AG04449 (cell line): Measurements from ENCODE around the gene UBASH3A.

Experiments
- CTCF ChIA-PET: fragments of 350-600 bp; formaldehyde crosslinking; extraction: SDS; loops from one replicate; lab custom pipeline; 2021; ENCODE audit warnings: antibody characterized with exemption; lab: Yijun Ruan, JAX
- POLR2A ChIA-PET: fragments of 400-600, 350-600 bp; formaldehyde crosslinking; extraction: SDS; loops from one replicate; lab custom pipeline; 2020; ENCODE audit warnings: antibody characterized with exemption, inconsistent platforms; lab: Yijun Ruan, JAX
- DNase-seq: peaks from one replicate; pipeline ENCODE4 v3.0.0-alpha.2; 2010; ENCODE audit warnings: low read depth, low spot score
- H3K4me3 ChIP-seq: 2 replicates; pipeline ENCODE4 v1.5.1; 2011; ENCODE audit warnings: low read depth, mild to moderate bottlenecking, control low read depth, low read length
- CTCF ChIP-seq: IDR thresholded peaks from one replicate; pipeline ENCODE4 v1.5.1; 2011; ENCODE audit warnings: mild to moderate bottlenecking, moderate library complexity, low read length, control low read depth, inconsistent platforms; ENCODE audit not compliant: insufficient read depth; ENCODE audit errors: missing control alignments

Gene UBASH3A

GRCh38 chr21:42475526-42476387 is 72.1 kb downstream of the UBASH3A start:
- ChIA-PET POLR2A (no interaction called here), CTCF (no interaction called here)
- TF ChIP-seq CTCF = no peak
- DNase-seq = no peak
- H3K4me3 ChIP-seq = no peak overlapping the region

DNA sequence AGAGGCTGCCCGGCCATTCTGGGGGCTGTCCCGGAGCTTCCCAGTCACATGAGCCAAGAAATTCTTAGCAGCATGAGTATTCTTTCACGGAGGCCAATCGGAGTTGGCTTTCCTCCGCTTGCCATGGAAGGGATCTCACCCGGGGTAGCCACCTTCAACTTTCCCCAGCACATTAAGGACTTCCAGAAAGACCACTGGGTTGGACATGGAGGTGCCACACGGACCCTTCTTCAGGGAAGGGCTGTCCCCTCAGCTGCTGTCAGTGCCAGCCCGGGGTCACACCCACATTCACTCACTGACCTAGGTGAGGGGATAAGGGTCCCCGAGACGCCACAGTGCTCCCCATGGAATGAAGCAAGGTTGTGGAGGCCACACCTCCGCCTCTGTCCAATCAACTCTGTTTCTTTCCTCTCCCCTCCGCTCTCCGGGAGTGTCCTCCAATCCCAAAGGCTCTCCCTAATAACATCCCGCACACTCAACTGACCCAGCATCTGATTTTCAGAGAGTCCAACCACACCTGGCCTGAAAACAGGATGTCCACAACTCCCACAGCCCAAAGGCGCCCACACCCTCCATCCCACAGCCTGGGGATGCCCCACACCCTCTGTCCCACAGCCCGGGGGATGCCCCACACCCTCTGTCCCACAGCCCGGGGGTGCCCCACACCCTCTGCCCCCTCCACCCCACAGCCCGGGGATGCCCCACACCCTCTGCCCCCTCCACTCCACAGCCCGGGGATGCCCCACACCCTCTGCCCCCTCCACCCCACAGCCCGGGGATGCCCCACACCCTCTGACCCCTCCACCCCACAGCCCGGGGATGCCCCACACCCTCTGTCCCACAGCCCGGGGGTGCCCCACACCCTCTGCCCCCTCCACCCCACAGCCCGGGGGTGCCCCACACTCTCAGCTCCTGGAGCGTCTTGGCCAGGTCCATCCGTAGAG is 73.0 kb downstream of the UBASH3A start:
- TF ChIP-seq CTCF = no peak
- DNase-seq = no peak
- ChIA-PET CTCF (no interaction called here), POLR2A (no interaction called here)
- no peak overlapping the region for H3K4me3 ChIP-seq

DNA sequence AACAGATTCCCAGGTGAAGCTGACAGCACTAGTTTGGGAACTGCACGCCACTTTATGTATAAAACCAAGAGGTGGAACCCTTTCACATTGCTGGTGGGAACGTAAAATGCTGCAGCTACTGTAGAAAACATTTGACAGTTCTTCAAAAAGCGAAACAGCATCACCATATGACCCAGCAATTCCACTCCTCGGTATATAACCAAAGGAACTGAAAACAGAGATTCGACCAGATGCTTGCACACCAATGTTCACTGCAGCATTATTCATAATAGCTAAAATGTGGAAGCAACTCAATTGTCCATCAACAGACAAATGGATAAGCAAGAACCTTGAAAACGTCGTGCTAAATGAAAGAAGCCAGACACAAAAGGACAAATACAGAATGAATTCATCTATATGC is 74.8 kb downstream of the UBASH3A start:
- no peak for TF ChIP-seq CTCF
- CTCF ChIA-PET = no interaction called here
- no peak overlapping the region for H3K4me3 ChIP-seq
- DNase-seq = no peak
- POLR2A ChIA-PET = no interaction called here

DNA sequence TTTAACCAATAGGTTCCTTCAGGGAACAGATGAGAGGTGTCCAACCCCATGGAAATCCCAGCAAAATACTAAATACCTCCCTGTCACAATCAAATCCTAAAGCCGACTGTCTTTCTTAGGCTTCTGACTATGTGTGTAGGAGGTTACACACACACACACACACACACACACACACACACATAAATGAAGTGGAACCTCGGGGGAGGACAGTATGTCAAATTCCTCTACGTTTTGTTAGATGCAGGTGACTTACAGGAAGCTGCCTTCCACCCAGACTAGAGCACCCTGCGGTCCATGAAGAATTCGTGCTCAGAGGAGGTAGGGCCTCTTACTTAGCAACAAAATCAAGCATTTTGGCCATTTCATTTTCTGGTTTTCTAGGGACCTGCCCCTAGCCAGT is 75.9 kb downstream of the UBASH3A start:
- no peak overlapping the region for H3K4me3 ChIP-seq
- ChIA-PET CTCF (no interaction called here), POLR2A (no interaction called here)
- no peak for DNase-seq
- no peak for TF ChIP-seq CTCF

DNA sequence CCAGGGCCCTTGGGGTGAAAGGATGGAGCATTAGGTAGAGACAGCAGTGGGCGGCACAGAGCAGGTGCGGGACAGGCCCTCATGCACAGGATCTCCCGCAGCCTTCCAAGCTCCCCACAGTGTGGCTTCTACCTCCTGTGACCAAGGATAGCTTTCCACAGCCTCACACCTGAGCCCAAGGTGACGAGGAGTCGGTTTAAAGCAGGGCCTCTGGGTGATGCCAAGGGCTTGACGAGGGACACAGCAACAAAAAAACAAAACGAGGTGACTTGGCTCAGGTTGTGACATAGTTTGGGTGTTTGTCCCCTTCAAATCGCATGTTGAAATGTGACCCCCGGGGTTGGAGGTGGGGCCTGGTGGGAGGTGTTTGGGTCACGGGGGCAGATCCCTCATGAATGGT is 77.0 kb downstream of the UBASH3A start:
- ChIA-PET POLR2A (no interaction called here), CTCF (no interaction called here)
- DNase-seq = no peak
- H3K4me3 ChIP-seq = no peak overlapping the region
- no peak for TF ChIP-seq CTCF

GRCh38 chr21:42481169-42481568 is 77.5 kb downstream of the UBASH3A start:
- ChIA-PET POLR2A (no interaction called here), CTCF (interaction anchor here (0.6 kb wide), 1 partner anchor 548 kb away, joined by 3 read pairs; no protein-coding TSS in a partner anchor)
- H3K4me3 ChIP-seq = no peak overlapping the region
- no peak for TF ChIP-seq CTCF
- DNase-seq = no peak
